Measurements from ENCODE around the gene SUMO4. TPM values are rescaled to one million over a fixed set of nuclear protein-coding genes. Genes with fewer than 3 reads are reported as not detected.

SUMO4 gene
- total and polyA plus RNA-seq, 4 donors = 0.83 to 3.3 (median 0.84) TPM; not detected in 1

GRCh38 chr6:149354009-149354408 lies 46.1 kb upstream of the SUMO4 start:
- no peak for DNase-seq (ENCODE audit: low spot score)
- TF ChIP-seq HNF4A (conservative IDR thresholded peaks at IDR 0.05) (peak; percentile 65 to 72), RAD21 (IDR thresholded peaks at IDR 0.05) (peak in 1 of 2 donors; percentile 23), TAF1 (conservative IDR thresholded peaks at IDR 0.05) (no peak), MAX (IDR thresholded peaks at IDR 0.05) (no peak), JUND (IDR thresholded peaks at IDR 0.05) (no peak), FOXA1 (IDR thresholded peaks at IDR 0.05) (peak; percentile 73), FOXA2 (IDR thresholded peaks at IDR 0.05) (peak; percentile 69), HNF4G (IDR thresholded peaks at IDR 0.05) (no peak), SP1 (IDR thresholded peaks at IDR 0.05) (peak; percentile 32), RXRA (IDR thresholded peaks at IDR 0.05) (peak in 1 of 2 donors; percentile 14), ZBTB33 (IDR thresholded peaks at IDR 0.05) (no peak), YY1 (IDR thresholded peaks at IDR 0.05) (peak; percentile 47)
- WGBS = 38% methylated on average over 2 of the region's 2 CpGs

GRCh38 chr6:149356081-149356750 lies 43.8 kb upstream of the SUMO4 start:
- Histone ChIP-seq H3K36me3 (ENCODE audit: control insufficient read depth in 4 of 4, insufficient read depth in 3 of 4, low read depth in 1 of 4, low read length in 3 of 4) (no peaks in the 10 kb centered on the region), H3K4me1 (ENCODE audit: control insufficient read depth in 4 of 4, insufficient read depth in 4 of 4, low read length in 3 of 4) (peaks cover 3 to 28% (median 23%) of the 10 kb centered on the region in 4 donors), H3K27ac (ENCODE audit: low read depth in 1 of 2, low read length in 2 of 2) (no peak overlapping the region), H3K9ac (ENCODE audit: low read depth in 1 of 2, low read length in 2 of 2) (no peak overlapping the region), H3K9me3 (ENCODE audit: control insufficient read depth in 4 of 4, low read length in 3 of 4) (no peaks in the 10 kb centered on the region), H3K27me3 (ENCODE audit: control insufficient read depth in 4 of 4, insufficient read depth in 4 of 4, low read length in 3 of 4) (no peaks in the 10 kb centered on the region), H3K4me3 (ENCODE audit: low read depth in 1 of 3, low read length in 3 of 3) (no peak overlapping the region)
- 93% methylated on average over 6 of the region's 6 CpGs for WGBS
- no peak for DNase-seq (ENCODE audit: low spot score)
- no peak for TF ChIP-seq ATF3 (IDR thresholded peaks at IDR 0.05)
- no peak for TF ChIP-seq EGR1 (IDR thresholded peaks at IDR 0.05; ENCODE audit: low read depth in 2 of 2)
- no peak for TF ChIP-seq YY1 (IDR thresholded peaks at IDR 0.05)

More at GRCh38 chr6:149354009-149354408, 46.1 kb upstream of the SUMO4 start:
- Histone ChIP-seq H3K4me1 (ENCODE audit: control insufficient read depth in 4 of 4, insufficient read depth in 4 of 4, low read length in 3 of 4) (peaks cover 2 to 17% (median 14%) of the 10 kb centered on the region in 4 donors), H3K27ac (ENCODE audit: low read depth in 1 of 2, low read length in 2 of 2) (no peak overlapping the region), H3K4me3 (ENCODE audit: low read depth in 1 of 3, low read length in 3 of 3) (no peak overlapping the region), H3K27me3 (ENCODE audit: control insufficient read depth in 4 of 4, insufficient read depth in 4 of 4, low read length in 3 of 4) (no peaks in the 10 kb centered on the region), H3K36me3 (ENCODE audit: control insufficient read depth in 4 of 4, insufficient read depth in 3 of 4, low read depth in 1 of 4, low read length in 3 of 4) (no peaks in the 10 kb centered on the region), H3K9ac (ENCODE audit: low read depth in 1 of 2, low read length in 2 of 2) (no peak overlapping the region), H3K9me3 (ENCODE audit: control insufficient read depth in 4 of 4, low read length in 3 of 4) (no peaks in the 10 kb centered on the region)

GRCh38 chr6:149357726-149358538 lies 42.1 kb upstream of the SUMO4 start:
- H3K27ac ChIP-seq (ENCODE audit: low read depth in 1 of 2, low read length in 2 of 2) = no peak overlapping the region
- DNase-seq (ENCODE audit: low spot score) = no peak
- 93% methylated on average over 17 of the region's 17 CpGs for WGBS
- H3K36me3 ChIP-seq (ENCODE audit: control insufficient read depth in 4 of 4, insufficient read depth in 3 of 4, low read depth in 1 of 4, low read length in 3 of 4) = no peaks in the 10 kb centered on the region
- no peak overlapping the region for H3K4me3 ChIP-seq (ENCODE audit: low read depth in 1 of 3, low read length in 3 of 3)
- no peaks in the 10 kb centered on the region for H3K9me3 ChIP-seq (ENCODE audit: control insufficient read depth in 4 of 4, low read length in 3 of 4)
- peaks cover 3 to 28% (median 21%) of the 10 kb centered on the region in 4 donors for H3K4me1 ChIP-seq (ENCODE audit: control insufficient read depth in 4 of 4, insufficient read depth in 4 of 4, low read length in 3 of 4)
- no peak overlapping the region for H3K9ac ChIP-seq (ENCODE audit: low read depth in 1 of 2, low read length in 2 of 2)
- H3K27me3 ChIP-seq (ENCODE audit: control insufficient read depth in 4 of 4, insufficient read depth in 4 of 4, low read length in 3 of 4) = no peaks in the 10 kb centered on the region
- no peak for TF ChIP-seq SP1 (IDR thresholded peaks at IDR 0.05)
- no peak for TF ChIP-seq REST (IDR thresholded peaks at IDR 0.05)
- no peak for TF ChIP-seq TAF1 (conservative IDR thresholded peaks at IDR 0.05)
- no peak for TF ChIP-seq ZBTB33 (IDR thresholded peaks at IDR 0.05)
- TF ChIP-seq NR2F2 (IDR thresholded peaks at IDR 0.05) = no peak
- TF ChIP-seq RAD21 (IDR thresholded peaks at IDR 0.05) = no peak
- TF ChIP-seq MAX (IDR thresholded peaks at IDR 0.05) = no peak
- TF ChIP-seq RXRA (IDR thresholded peaks at IDR 0.05) = no peak
- no peak for TF ChIP-seq FOXA2 (IDR thresholded peaks at IDR 0.05)
